Trophoblast cell (in vitro differentiated cells and primary cell): Measurements from ENCODE around the gene GBP4.

Experiments
- DNase-seq, 2 donors: peaks; one replicate each; pipeline ENCODE4 v3.0.0-alpha.2; 2016
- H2AFZ ChIP-seq: 2 replicates; pipeline ENCODE4 v1.6.1; 2013; ENCODE audit warnings: low read length, moderate library complexity, mild to moderate bottlenecking; ENCODE audit not compliant: insufficient read depth, poor library complexity
- H2AK5ac ChIP-seq: 2 replicates; pipeline ENCODE4 v1.6.1; 2013; ENCODE audit warnings: mild to moderate bottlenecking, low read length
- H2BK120ac ChIP-seq: 2 replicates; pipeline ENCODE4 v1.6.1; 2013; ENCODE audit warnings: low read length, mild to moderate bottlenecking, moderate library complexity; ENCODE audit not compliant: insufficient read depth, poor library complexity
- H2BK12ac ChIP-seq: 2 replicates; pipeline ENCODE4 v1.6.1; 2013; ENCODE audit warnings: mild to moderate bottlenecking, low read length, moderate library complexity
- H2BK5ac ChIP-seq: 2 replicates; pipeline ENCODE4 v1.6.1; 2013; ENCODE audit warnings: low read length, low read depth, moderate library complexity, mild to moderate bottlenecking; ENCODE audit not compliant: poor library complexity
- H3K14ac ChIP-seq: 2 replicates; pipeline ENCODE4 v1.6.1; 2013; ENCODE audit warnings: mild to moderate bottlenecking, low read length
- H3K18ac ChIP-seq: 2 replicates; pipeline ENCODE4 v1.6.1; 2013; ENCODE audit warnings: mild to moderate bottlenecking, low read length
- H3K23ac ChIP-seq: 2 replicates; pipeline ENCODE4 v1.6.1; 2013; ENCODE audit warnings: low read length
- H3K27ac ChIP-seq: 2 replicates; pipeline ENCODE4 v1.5.1; 2013; ENCODE audit warnings: low read depth, mild to moderate bottlenecking, inconsistent platforms, low read length, moderate library complexity
- H3K27me3 ChIP-seq: 2 replicates; pipeline ENCODE4 v1.6.1; 2013; ENCODE audit warnings: inconsistent platforms, mild to moderate bottlenecking, low read length, moderate library complexity; ENCODE audit not compliant: insufficient read depth
- H3K36me3 ChIP-seq, 2 experiments: 1 replicate in 1 of 2; 2 replicates in 1 of 2; pipeline ENCODE4 v1.6.1; 2013; ENCODE audit warnings: low read length in 2 of 2, mild to moderate bottlenecking in 2 of 2, moderate library complexity in 1 of 2; ENCODE audit not compliant: insufficient read depth in 2 of 2, control insufficient read depth in 1 of 2
- H3K4ac ChIP-seq: 2 replicates; pipeline ENCODE4 v1.6.1; 2013; ENCODE audit warnings: low read depth, mild to moderate bottlenecking, low read length, moderate library complexity
- H3K4me1 ChIP-seq, 2 experiments: 1 replicate in 1 of 2; 2 replicates in 1 of 2; pipeline ENCODE4 v1.6.1; 2013; ENCODE audit warnings: low read length in 2 of 2, mild to moderate bottlenecking in 2 of 2, moderate library complexity in 1 of 2; ENCODE audit not compliant: insufficient read depth in 2 of 2, control insufficient read depth in 1 of 2
- H3K4me2 ChIP-seq: 2 replicates; pipeline ENCODE4 v1.6.1; 2013; ENCODE audit warnings: inconsistent platforms, mild to moderate bottlenecking, low read length, moderate library complexity
- H3K4me3 ChIP-seq: 2 replicates; pipeline ENCODE4 v1.5.1; 2013; ENCODE audit warnings: mild to moderate bottlenecking, low read depth, low read length, inconsistent platforms
- H3K79me1 ChIP-seq: one replicate; pipeline ENCODE4 v1.6.1; 2013; ENCODE audit warnings: low read length
- H3K79me2 ChIP-seq: 2 replicates; pipeline ENCODE4 v1.6.1; 2013; ENCODE audit warnings: low read length, mild to moderate bottlenecking; ENCODE audit not compliant: control insufficient read depth, insufficient read depth, poor library complexity
- H3K9ac ChIP-seq: 2 replicates; pipeline ENCODE4 v1.6.1; 2013; ENCODE audit warnings: mild to moderate bottlenecking, low read length
- H3K9me3 ChIP-seq: 2 replicates; pipeline ENCODE4 v1.6.1; 2013; ENCODE audit warnings: low read depth, mild to moderate bottlenecking, control low read depth, inconsistent platforms, low read length; ENCODE audit not compliant: insufficient read depth
- H4K12ac ChIP-seq: 2 replicates; pipeline ENCODE4 v1.6.1; 2013; ENCODE audit warnings: low read depth, mild to moderate bottlenecking, low read length, moderate library complexity
- H4K8ac ChIP-seq: 2 replicates; pipeline ENCODE4 v1.6.1; 2013; ENCODE audit warnings: low read depth, mild to moderate bottlenecking, low read length, moderate library complexity
- H4K91ac ChIP-seq: one replicate; pipeline ENCODE4 v1.6.1; 2013; ENCODE audit warnings: low read depth, mild to moderate bottlenecking, low read length, moderate library complexity
- WGBS: extraction: QIAGEN DNeasy Blood & Tissue Kit; methylation state at CpG from one replicate; pipeline ENCODE4 v1.1.7; 2013; ENCODE audit warnings: missing lambda C conversion rate; ENCODE audit not compliant: insufficient read length, insufficient coverage; ENCODE audit errors: extremely low coverage; 5-methylcytosine and 5-hydroxymethylcytosine counted together

The GBP4 gene

DNA sequence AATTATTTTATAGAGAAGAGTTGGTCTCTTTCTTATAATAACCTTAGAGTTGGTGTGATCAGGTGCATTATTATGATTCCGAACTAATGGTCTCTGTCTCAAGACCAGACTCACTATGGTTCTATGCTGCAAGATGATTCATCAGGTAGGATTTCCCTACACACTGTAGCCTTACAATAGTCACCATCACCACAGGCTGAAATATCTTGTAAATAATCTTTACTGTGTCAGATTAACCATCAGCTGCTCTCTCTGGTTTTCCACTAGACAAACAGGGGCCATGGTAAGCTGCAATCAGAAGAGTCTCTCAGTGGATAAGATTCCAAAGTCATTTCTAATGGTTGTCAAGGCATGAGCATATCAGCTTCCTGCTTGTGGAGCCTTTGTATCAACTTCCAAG is 4.4 kb upstream of the GBP4 start:
- no peak overlapping the region for H2AFZ ChIP-seq
- H3K9me3 ChIP-seq: peaks cover 6% of the 10 kb centered on the region
- H4K12ac ChIP-seq: no peak overlapping the region
- no peak overlapping the region for H2BK120ac ChIP-seq
- no peak overlapping the region for H4K8ac ChIP-seq
- no peak overlapping the region for H2BK5ac ChIP-seq
- H3K4ac ChIP-seq: no peak overlapping the region
- no peaks in the 10 kb centered on the region for H3K4me1 ChIP-seq
- H4K91ac ChIP-seq: no peak overlapping the region
- H2AK5ac ChIP-seq: no peak overlapping the region
- H3K27ac ChIP-seq: no peak overlapping the region
- H3K18ac ChIP-seq: no peak overlapping the region
- no peaks in the 10 kb centered on the region for H3K79me1 ChIP-seq
- WGBS: no CpG with 5 or more reads among the region's 1 CpG
- no peaks in the 10 kb centered on the region for H3K36me3 ChIP-seq
- DNase-seq: peak in 1 of 2 donors; percentile 62
- no peak overlapping the region for H2BK12ac ChIP-seq
- no peak overlapping the region for H3K9ac ChIP-seq
- H3K79me2 ChIP-seq: no peaks in the 10 kb centered on the region
- H3K14ac ChIP-seq: no peak overlapping the region
- no peak overlapping the region for H3K4me2 ChIP-seq
- no peaks in the 10 kb centered on the region for H3K27me3 ChIP-seq
- H3K4me3 ChIP-seq: no peak overlapping the region
- no peak overlapping the region for H3K23ac ChIP-seq

DNA sequence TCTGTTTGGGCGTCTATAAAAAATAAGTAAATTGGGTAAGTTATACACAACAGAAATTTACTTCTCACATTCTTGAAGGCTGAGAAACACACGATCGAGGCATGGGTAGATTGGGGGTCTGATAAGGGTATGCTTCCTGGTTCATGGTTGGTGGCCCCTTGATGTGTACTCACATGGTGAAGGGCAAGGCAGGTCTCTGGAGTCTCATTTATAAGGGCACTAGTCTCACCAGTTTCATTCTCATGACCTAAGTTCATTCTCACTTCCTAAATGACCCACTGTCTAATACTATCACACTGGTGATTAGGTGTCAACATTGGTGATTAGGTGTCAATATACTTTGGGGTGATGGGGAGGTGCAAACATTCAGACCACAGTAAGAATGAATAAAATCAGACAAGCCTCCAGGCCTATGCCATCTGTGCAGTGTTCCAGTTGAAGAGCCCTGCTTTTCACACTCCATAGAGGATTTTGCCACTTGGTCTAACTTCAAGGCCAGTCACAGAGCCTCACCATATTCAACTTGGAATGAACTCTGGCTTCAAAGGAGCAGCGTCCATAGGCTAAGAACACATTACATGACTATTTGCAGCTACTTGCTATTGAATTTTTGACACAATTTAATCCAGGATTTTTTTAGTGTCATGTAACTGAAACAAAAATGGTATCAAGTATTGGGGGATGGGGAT is 2.5 kb upstream of the GBP4 start:
- Histone ChIP-seq H3K79me2 (no peaks in the 10 kb centered on the region), H3K4me2 (no peak overlapping the region), H3K9me3 (peaks cover 6% of the 10 kb centered on the region), H3K36me3 (no peaks in the 10 kb centered on the region), H3K79me1 (no peaks in the 10 kb centered on the region), H3K4ac (no peak overlapping the region), H3K14ac (no peak overlapping the region), H3K23ac (no peak overlapping the region), H4K8ac (no peak overlapping the region), H3K4me3 (no peak overlapping the region), H2BK5ac (no peak overlapping the region), H2BK120ac (no peak overlapping the region), H4K12ac (no peak overlapping the region), H3K18ac (no peak overlapping the region), H3K4me1 (no peaks in the 10 kb centered on the region), H2BK12ac (no peak overlapping the region), H2AK5ac (no peak overlapping the region), H3K27me3 (no peaks in the 10 kb centered on the region), H3K9ac (no peak overlapping the region), H2AFZ (no peak overlapping the region), H4K91ac (no peak overlapping the region), H3K27ac (no peak overlapping the region)
- DNase-seq: no peak
- WGBS: no CpG with 5 or more reads among the region's 4 CpGs

DNA sequence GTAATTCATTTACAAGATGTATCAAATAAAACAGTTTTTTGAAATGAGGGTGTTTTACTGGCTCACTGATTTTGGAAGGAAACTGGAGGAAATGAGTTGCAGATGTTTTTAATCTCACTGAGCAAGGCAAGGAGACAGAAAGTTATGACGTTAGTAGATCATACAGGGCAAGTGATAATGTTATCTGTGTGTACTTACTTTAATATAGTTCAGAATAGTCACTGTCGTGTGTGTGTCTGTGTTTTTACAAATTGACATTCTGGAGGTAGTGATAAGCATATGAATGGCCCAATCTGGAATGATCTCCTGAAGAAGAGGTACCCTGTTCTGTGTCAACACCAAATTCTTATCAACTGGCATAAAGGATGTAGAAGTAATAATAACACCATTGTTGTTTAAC is 1.9 kb upstream of the GBP4 start:
- no peak for DNase-seq
- Histone ChIP-seq H3K4me1 (no peaks in the 10 kb centered on the region), H3K36me3 (no peaks in the 10 kb centered on the region), H2BK5ac (no peak overlapping the region), H4K91ac (no peak overlapping the region), H3K14ac (no peak overlapping the region), H3K27me3 (no peaks in the 10 kb centered on the region), H3K27ac (no peak overlapping the region), H3K79me1 (no peaks in the 10 kb centered on the region), H2AFZ (no peak overlapping the region), H3K18ac (no peak overlapping the region), H4K8ac (no peak overlapping the region), H2BK120ac (no peak overlapping the region), H3K9ac (no peak overlapping the region), H3K79me2 (no peaks in the 10 kb centered on the region), H3K4me3 (no peak overlapping the region), H2AK5ac (no peak overlapping the region), H3K4ac (no peak overlapping the region), H4K12ac (no peak overlapping the region), H2BK12ac (no peak overlapping the region), H3K9me3 (peaks cover 6% of the 10 kb centered on the region), H3K4me2 (no peak overlapping the region), H3K23ac (no peak overlapping the region)
- no CpG with 5 or more reads among the region's 2 CpGs for WGBS

DNA sequence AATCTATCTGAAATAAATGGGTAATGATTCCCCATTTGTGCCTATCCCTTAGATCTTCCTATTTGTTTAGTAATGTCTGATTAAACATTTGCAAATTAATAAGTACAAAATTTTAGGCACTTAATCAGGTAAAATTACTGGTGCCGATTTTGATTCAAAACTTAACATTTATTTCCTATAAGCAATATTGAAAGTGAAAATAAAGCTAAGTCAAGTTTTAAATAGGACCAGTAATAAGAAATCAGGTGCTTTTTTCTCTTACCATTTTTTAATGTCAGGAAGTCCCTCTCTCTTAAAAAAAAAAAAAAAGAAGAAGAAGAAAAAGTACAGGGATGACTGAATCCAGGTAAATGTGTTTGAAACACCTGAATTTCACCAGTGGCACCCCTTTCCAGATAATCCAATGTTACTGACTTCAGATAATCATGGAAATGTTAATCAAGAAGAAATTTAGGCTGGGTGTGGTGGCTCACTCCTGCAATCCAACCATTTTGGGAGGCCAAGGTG is 836 bp upstream of the GBP4 start:
- Histone ChIP-seq H3K4me3 (no peak overlapping the region), H3K4ac (no peak overlapping the region), H3K14ac (no peak overlapping the region), H2AFZ (no peak overlapping the region), H3K27ac (no peak overlapping the region), H3K9ac (no peak overlapping the region), H3K23ac (no peak overlapping the region), H3K27me3 (no peaks in the 10 kb centered on the region), H4K8ac (no peak overlapping the region), H2BK12ac (no peak overlapping the region), H3K36me3 (no peaks in the 10 kb centered on the region), H2BK5ac (no peak overlapping the region), H2AK5ac (no peak overlapping the region), H4K12ac (no peak overlapping the region), H3K79me2 (no peaks in the 10 kb centered on the region), H3K4me2 (no peak overlapping the region), H3K18ac (no peak overlapping the region), H2BK120ac (no peak overlapping the region), H3K79me1 (no peaks in the 10 kb centered on the region), H3K4me1 (no peaks in the 10 kb centered on the region), H4K91ac (no peak overlapping the region), H3K9me3 (no peaks in the 10 kb centered on the region)
- no peak for DNase-seq
- WGBS: no CpG with 5 or more reads among the region's 1 CpG
